Astrocyte of the spinal cord (primary cell): Measurements from ENCODE around the gene PHF20.

ENCODE experiments used
- DNase-seq: peaks from one replicate; pipeline ENCODE4 v3.0.0; 2011; ENCODE audit warnings: low read depth, low spot score
- H3K4me3 ChIP-seq: 2 replicates; pipeline ENCODE4 v1.5.1; 2011; ENCODE audit warnings: low read depth, mild to moderate bottlenecking, low read length, moderate library complexity
- in situ Hi-C: cut with HindIII; loops from 2 replicates; pipeline ENCODE4 v1.10.0; 2017; ENCODE audit warnings: low sequenced_read_pairs
- TF ChIP-seq, protein P1 (sequence below): IDR thresholded peaks from 2 replicates; pipeline ENCODE4 v1.5.1; 2012; ENCODE audit warnings: low read depth, mild to moderate bottlenecking, low read length, inconsistent platforms

PHF20 gene

DNA sequence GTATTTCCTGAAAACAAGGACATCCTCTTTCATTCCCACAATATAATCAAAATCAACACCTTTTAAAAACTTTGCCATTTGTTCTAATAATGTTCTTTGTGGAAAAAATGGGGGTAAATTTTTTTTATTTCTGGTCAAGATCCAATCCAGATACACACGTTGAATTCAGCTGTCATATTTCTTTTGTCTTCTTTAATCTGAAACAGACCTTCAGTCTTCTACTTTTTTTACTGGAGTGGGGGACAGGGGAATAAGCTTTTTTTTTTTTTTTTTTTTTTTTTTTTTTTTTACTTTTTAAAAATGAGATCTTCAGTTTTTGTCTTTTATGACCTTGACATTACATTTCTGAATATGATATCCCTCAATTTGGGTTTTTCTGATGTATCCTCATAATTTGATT is 113.4 kb downstream of the PHF20 start:
- TF ChIP-seq, protein P1, sequence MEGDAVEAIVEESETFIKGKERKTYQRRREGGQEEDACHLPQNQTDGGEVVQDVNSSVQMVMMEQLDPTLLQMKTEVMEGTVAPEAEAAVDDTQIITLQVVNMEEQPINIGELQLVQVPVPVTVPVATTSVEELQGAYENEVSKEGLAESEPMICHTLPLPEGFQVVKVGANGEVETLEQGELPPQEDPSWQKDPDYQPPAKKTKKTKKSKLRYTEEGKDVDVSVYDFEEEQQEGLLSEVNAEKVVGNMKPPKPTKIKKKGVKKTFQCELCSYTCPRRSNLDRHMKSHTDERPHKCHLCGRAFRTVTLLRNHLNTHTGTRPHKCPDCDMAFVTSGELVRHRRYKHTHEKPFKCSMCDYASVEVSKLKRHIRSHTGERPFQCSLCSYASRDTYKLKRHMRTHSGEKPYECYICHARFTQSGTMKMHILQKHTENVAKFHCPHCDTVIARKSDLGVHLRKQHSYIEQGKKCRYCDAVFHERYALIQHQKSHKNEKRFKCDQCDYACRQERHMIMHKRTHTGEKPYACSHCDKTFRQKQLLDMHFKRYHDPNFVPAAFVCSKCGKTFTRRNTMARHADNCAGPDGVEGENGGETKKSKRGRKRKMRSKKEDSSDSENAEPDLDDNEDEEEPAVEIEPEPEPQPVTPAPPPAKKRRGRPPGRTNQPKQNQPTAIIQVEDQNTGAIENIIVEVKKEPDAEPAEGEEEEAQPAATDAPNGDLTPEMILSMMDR, result no peak
- DNase-seq, result no peak
- in situ Hi-C loops, result no loop called here
- no peak overlapping the region for H3K4me3 ChIP-seq

- DNase-seq, result no peak
- TF ChIP-seq, protein P1, result no peak
- H3K4me3 ChIP-seq, result no peak overlapping the region
- in situ Hi-C loops, result no loop called here
Measured at GRCh38 chr20:35886537-35886936, 114.7 kb downstream of the PHF20 start.

DNA sequence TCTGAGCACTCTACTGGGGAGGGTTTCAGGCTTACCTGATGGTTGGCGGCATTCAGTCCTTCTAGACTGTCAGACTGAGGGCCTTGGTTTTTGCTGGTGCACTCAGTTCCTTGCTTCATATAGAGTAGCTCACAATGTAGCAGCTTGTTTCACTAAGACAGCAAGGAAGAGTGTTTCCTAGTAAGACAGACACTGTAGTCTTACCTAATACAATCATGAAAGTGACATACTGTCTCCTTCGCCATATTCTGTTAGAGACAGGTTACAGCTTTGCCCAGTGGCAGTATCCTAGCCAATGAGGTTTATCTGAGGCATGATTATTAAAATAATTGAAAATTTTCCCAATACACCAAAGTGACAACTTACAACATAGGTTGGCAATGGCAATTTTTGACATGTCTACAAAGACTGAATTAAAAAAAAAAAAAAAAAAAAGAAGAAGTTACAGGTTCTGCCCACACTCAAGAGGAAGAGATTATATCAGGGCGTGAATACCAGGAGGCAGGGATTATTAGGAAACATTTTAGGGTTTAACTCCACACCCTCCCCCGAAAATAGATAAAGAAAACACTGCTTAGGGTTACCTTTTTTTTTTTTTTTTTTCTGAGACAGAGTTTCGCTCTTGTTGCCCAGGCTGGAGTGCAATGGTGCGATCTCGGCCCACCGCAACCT is 115.7 kb downstream of the PHF20 start:
- DNase-seq, result no peak
- H3K4me3 ChIP-seq, result no peak overlapping the region
- in situ Hi-C loops, result no loop called here
- TF ChIP-seq, protein P1, result no peak

DNA sequence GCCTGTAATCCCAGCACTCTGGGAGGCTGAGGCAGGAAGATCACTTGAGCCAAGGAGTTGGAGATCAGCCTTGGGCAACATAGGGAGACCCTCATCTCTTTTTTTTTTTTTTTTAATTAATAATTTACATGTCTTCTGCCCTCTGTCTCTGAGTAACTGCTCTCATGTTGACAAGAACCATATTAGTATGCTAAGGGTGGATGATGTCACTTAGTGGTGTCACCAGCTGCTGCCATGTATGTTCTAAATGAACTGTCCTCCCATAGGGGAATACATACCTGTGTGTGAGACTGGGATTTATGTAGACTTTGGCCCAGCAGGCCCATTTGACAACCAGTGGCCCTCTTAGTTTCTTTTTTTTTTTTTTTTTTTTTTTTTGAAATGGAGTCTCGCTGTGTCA is 116.8 kb downstream of the PHF20 start:
- no peak for DNase-seq
- no peak overlapping the region for H3K4me3 ChIP-seq
- TF ChIP-seq, protein P1, result no peak
- in situ Hi-C loops, result no loop called here

DNA sequence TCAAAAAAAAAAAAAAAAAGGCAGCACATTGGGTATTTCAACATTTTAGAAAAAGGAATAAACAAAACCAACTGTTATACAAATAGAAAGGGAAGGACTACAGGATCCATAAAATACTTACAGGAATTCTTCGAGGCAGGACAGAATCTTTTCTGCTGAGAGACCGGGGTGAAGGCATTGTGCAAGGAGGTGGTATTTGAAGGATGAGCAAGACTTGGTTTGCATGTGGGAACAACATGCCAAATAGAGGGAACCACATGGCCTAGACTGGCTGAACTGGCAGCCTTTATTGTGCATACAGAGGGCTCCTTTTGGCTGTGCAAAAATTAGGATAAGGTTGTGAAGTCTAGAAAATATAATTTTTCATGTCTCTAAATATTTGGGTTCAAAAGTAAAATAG is 119.6 kb downstream of the PHF20 start:
- H3K4me3 ChIP-seq, result no peak overlapping the region
- DNase-seq, result no peak
- in situ Hi-C loops, result no loop called here
- TF ChIP-seq, protein P1, result no peak

DNA sequence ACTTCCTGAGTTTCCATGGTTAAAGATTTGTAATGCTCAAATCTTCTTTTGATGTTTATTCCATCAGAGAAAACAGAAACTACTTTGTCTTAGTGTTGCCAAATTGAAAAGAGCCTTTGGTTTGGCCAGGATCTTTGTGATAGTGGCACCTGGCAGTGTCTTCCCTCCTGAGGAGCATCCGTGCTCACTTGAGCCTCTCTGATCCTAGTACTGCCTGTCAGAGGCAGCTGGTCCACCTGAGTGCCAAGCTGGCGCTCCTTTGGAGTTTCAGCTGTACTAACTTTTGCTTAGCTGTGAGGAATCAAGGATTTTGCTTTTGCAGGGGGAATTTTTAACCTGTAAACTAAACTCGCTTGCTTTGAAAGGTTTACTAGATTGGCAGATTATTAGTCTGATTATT is 121.1 kb downstream of the PHF20 start:
- TF ChIP-seq, protein P1, result no peak
- H3K4me3 ChIP-seq, result no peak overlapping the region
- in situ Hi-C loops, result no loop called here
- DNase-seq, result no peak
